GM15510 (cell line): ENCODE measurements around the gene SV2A.

Experiments used
- POLR2A ChIP-seq: IDR thresholded peaks from 3 replicates; pipeline ENCODE4 v1.6.1; 2011; ENCODE audit warnings: borderline replicate concordance; ENCODE audit not compliant: insufficient read length; ENCODE audit errors: extremely low read depth

SV2A gene

DNA sequence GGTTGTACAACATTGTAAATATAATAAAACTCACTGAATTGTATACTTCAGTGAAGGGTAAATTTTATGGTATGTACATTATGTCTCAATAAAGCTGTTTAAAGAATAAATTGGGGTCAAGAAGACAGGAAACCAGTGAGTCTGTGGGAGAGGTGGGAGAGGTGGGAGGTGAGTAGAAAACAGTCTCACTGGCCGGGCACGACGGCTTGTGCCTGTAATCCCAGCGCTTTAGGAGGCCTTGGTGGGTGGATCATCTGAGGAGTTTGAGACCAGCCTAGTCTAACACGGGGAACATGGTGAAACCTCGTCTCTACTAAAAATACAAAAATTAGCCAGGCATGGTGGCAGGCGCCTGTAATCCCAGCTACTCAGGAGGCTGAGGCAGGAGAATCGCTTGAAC, 14.8 kb upstream of the SV2A start:
- TF ChIP-seq POLR2A: no peak

DNA sequence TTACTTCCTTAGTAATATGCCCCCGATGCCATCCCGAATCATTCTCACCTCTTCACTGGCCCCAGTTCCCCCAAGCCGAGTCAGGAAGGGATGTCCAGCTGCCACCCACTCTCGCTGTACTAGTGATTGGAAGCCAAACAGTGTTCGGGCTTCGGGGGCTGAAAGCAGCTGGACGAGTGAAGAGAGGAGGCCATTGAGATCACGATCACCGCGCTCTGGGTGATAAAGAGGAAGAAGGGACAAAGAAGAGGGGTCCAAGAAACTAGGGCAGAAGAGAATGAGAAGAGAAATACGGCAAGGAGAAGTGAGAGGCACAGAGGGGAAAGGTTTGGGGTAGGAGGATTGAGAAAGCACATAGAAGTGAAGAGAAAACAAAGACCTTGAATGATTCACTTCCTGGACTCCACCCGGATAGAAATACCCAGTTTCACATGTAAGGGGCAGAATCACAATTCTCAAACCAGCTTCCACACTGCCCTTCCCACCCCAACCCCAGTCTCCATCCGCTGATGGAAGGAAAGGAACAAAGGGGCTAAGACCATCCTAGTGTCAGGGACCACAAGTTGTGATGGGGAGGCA, 13.7 kb upstream of the SV2A start:
- no peak for TF ChIP-seq POLR2A

DNA sequence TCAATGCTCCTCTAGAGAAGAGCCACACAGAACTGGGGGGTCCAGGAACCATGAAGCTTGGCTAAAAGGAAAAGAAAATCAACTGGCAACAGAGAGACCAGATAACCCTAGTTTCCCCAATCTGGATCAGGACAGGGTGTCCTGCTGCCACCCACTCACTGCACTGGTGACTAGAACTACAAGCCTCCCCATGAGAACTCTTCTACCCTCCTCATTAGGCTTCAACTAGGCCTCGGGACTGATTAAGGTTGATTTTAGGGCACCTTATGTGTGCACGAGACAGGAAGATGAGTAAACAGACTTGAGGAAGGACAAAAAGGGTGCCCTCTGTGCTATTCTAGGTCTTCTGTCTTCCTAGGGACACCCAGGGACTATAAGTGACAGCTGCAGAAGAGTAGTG, 12.2 kb upstream of the SV2A start:
- no peak for TF ChIP-seq POLR2A

DNA sequence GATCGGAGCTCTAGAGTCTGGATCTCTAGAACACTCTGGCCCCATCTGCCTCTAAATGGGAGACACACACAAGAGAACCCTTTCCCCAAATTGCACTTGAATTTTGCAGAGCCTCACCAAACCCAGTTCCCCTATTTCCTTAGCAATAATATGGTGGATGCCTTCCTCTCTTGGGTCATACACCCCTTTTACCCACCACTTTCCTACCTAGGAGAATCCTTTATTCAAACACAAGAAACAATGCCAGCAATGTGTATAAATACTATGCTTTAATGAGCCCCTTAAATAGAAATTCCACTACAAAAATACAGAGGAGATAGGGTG, 10.7 kb upstream of the SV2A start:
- no peak for TF ChIP-seq POLR2A

DNA sequence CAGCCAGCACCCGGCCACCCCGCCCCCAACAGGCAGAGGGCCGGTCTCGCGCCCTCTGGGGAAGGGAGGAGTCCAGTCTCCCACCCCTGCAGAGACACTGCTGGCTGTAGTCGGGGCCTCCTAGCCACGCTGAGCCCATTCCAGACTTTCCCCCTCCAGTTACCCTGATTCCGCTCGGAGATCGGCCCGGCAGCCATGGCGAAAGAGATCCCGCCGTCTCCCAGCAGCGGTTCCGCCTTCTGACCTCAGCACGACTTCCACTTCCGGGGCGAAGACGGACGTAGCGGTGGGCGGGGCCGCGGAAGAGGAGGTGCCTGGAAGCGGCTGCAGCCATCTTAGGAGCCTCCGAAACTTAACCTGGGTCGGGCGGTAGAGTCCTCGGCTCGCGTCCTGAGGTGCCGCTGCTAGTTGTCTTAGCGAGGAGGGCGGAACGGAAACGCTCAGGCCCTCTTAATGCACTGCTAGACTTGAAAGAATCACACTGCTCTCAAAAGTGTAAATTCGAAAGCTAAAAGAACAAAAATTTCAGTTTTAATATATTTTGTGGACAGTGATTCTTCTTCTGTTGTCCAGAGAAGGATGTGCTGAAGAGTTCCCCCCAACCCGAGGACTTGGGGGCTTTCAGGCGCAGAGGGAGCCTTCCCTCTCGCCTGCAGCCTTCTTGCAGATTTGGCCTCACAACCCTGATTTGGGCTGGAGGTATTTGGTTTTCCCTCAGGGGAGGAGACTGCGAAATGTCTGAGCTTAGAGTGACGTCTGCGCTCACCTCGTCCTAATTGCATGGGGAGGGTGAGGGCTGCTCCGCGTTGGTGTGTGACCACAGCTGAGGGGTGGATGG, 10.1 kb upstream of the SV2A start, which contains the start of gene SF3B4:
Gene SF3B4, minus strand, starts transcription at position 241 of the 838 bp plus-strand sequence. Its CDS starts 44 bp downstream, at position 197.
- TF ChIP-seq POLR2A: peak; percentile 92

DNA sequence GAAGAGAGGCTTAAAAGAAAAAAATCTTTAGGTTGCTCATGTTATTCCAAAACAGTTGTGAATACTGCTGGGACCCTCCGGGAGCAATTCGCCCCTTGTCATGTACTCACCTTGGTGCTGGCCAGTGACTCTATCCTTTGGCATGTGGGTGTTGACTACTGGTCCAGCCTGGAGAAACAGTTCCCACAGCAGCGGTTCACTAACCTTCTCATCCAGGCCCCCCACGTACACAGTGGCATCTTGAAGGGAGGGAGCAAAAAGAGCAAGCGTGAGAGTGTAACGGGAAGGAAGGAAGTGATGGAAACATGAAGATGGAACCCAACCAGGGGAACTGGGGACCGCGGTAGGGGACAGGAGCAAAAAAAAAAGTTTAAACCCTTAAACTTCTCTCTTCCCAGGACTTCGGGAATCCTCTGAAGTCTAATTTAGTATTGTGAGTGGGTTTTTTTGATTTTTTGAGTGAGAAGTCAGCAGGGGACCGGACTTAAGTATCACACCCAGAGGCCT, 9.5 kb upstream of the SV2A start:
- TF ChIP-seq POLR2A: no peak

DNA sequence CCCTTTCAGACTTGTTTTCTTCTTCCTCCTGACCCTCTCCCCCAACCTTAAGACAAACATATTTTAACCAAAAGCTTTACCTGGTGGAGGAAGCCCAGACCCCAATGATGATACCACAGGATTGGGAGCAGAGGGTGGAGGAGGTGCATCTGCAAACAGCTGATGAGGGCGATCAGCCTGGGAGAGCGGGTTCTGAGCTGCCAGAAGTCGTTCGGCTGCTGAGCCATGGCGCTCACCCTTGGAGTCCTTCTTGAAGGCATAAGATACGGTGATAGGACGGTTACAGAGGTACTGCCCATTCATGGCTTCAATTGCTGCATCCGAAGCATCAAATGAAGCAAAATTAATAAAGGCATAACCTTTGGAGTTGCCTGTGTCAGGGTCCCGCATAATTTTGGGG, 8.7 kb upstream of the SV2A start:
- no peak for TF ChIP-seq POLR2A

DNA sequence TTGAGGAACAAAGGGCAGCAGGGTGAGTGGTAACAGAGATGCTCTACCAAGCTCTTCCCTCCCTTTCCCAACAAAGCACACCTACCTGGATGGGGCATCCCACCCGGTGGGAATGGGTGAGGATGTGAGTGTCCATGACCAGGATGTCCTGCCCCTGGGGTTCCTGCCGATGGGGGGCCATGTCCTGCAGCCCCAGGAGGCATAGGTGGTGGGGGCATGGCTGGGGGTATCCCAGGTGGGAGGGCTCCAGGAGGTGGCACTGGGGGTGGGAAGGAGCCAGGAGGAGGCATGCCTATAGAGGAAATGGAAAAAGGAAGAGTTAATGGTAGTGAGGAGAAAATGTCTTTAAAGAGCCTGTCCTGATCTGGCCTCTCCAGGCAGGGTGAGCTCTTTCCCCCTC, 8.1 kb upstream of the SV2A start:
- no peak for TF ChIP-seq POLR2A

DNA sequence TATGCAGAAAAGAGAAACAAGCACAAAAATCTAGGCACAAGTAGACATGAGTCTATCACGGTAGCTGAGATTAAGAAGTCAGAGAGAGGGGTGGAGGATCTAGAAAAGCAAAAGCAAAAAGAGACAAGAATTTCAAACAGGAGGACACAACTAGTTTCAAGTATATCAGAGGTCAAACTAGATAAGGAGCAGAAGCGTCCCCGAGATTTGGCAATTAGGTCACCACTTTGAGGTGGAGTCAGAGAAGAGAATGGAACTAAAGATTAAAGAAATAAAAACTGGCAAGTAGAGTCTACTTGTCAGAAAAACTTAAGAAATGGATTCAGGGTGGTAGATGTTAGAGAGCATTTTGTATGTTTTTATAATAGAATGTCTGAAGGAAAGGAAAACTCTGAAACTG, 7.7 kb upstream of the SV2A start:
- TF ChIP-seq POLR2A: no peak

DNA sequence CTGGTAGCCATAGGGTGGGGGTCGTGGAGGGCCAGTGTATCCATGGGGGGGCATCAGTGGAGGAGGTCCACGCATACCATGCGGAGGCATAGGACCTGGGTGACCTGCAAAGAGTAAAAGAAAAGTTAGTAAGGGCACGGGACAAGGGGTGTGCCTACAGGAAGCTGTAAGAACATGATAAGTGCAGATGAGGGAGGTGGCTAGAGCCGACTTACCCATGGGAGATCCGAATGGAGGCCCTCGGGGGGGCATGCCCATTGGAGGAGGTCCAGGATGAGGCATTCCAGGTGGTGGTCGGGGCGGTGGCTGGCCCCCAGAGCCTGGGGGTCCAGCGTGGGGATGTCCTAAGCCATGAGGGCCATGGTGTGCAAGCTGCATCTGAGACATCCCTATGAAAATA, 6.0 kb upstream of the SV2A start:
- TF ChIP-seq POLR2A: no peak

DNA sequence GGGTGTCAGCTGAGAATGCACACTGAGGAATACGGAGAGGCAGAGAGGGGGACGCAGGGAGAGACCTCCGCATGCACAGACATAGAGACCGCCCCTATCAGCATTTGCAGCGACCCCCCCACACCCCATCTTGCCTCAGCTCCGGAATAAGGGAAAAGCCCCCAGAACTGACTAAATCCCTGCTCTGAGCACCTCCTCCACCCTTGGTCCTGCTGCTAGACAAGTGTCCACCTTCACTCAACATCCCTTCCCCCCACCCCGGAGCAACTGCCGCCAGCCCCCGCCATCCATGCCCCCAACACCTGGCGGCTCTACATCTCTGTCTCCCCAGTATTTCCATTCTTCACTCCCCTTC, 769 bp downstream of the SV2A start:
- TF ChIP-seq POLR2A: no peak

DNA sequence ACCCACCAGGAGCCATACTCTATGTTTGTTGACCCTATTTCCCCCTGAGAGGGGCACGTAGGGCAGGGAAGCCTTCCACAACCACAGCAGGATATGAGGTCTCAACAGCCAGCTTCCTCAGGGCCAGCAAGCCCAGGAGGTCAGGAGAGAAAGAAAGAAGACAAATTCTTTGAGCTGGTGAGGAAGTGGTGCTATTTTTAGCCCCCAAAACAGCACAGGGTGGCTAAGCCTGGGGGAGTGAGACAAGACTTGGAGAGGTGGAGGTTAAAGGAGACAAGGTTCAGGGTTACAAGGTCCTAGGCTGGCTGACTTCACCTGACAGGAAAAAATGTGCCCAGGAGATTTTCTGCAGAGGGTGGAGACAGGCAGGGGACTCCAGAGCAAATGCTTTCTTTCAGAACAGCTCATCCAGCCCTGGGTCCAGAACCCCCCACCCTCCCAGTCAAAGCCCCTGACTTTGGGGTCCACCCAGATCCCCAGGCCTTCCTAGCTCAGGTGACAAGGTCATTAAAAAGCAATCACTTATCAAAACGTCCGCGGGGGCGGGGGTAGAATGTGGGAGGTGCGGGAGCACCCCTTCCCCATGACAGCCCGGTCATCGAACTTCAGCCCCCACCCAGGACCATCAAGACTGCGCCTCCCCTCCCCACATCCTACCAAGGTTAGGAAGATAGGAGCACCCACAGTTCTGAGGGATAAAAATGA, 1.3 kb downstream of the SV2A start:
- TF ChIP-seq POLR2A: no peak

DNA sequence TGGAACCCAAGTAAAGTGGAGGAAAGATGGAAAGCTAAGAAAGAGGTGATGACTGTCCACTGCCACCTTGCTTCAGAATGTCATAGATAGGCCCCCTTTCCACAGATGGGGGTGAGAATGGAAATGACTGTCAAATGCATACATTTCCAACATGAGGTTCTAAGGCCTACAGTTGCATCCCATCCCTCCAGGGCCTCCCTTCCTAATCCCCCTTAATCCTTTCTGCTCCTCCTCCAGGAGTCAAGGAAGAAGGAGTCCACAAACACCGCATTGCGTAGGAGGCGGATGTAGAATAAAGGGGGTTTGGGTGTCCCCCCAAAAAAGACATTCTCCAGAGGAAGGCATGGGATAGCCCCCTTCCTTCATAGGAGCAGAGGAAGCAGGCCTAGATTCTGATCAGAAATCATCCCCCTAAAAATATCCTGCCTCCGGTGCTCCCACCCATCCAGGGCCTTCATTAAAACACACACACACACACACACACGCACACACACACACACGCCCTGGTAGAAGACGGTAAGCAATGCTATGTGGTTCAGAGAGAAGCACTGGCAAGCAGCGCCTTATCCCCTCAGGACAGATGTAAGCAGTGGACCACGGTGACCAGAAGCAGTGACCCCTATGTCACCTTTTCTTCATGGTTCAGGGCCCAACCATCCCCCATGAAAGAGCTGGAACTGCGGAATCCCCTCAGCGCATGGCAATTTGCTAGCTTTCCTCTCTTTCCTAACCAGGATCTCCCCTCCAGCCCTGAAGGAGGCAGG, 2.0 kb downstream of the SV2A start:
- TF ChIP-seq POLR2A: no peak

DNA sequence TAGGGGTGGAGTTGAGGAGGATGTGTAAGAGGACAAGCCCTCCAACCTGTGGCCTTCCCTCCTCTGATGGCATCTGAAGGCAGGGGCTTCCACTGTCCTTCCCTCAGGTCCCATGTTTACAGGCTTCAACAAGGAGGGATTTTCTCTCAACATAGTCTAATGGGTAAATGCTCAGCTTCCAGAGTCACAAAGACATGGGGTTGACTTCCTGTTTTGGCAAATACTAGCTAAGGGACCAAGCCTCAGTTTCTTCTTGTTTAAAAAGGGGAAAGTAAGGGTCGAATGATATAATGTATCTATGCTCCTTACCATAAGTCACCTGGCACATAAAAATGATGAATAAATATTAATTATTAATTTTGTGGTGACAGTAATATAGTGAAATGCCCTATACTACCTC, 3.1 kb downstream of the SV2A start:
- no peak for TF ChIP-seq POLR2A

DNA sequence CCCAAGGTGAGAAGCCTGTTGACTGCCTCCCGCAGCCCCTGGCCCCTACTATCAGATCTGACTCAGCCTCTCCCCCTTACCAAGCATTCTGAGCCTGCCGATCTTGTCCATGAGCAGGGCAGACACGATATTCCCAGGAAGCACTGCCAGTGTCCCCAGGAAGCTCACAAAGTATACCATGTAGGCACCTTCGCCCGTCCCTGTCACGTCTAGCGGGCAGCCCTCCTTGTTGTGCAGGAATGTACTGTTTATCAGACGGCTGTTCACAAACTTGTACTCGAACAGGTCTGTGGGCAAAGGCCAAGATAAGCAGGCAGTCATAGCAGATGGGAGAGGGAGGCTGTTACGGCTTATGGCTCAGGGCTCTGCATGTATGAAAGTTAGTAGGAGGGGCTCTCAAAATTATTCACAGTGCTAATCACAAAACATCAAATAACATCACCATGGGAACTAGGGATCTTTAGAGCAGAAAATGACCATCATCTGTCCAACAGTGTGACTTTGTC, 11.0 kb downstream of the SV2A start:
- no peak for TF ChIP-seq POLR2A

DNA sequence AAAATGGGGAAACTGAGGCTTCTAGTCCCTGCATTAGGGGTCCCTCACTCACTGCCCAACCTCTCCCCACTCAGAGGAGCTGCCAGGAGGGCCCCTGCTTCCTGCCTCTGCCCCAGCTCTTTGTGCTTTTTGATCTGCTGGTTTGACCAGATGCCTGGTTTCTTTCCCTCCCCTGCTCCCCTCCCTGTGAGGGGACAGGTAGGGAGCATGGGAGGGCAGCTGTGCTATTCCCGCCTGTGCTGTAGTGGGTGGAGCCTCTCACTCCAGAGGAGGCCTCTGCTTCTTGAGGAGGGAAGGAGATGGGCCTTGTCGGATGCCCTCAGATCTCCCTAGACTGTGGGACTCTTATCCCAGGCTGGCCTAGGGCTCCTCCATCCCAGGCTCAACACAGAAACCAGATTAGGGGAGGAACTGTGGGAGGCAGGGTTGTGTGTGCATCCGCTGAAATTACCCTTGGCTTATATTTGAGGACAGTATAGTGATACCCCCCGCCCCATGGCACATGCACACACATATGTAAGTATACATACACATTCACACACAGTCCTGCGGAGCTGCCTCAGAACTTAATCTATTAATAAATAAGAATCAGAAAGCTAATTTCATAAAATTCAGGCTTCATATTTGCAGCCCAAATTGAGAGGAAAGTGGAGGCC, 13.7 kb downstream of the SV2A start:
- TF ChIP-seq POLR2A: no peak
